GM12865 (cell line): Measurements from ENCODE around the gene LSM4.

ENCODE experiments used
- DNase-seq: peaks from one replicate; pipeline ENCODE4 v3.0.0; 2010; ENCODE audit warnings: low read depth
- H3K4me3 ChIP-seq: 2 replicates; pipeline ENCODE4 v1.5.1; 2011; ENCODE audit warnings: mild to moderate bottlenecking, low read depth, low read length, control low read depth
- TF ChIP-seq, protein P1 (sequence below): IDR thresholded peaks from 2 replicates; pipeline ENCODE4 v1.5.1; 2011; ENCODE audit warnings: low read length, control low read depth, low read depth, inconsistent platforms; ENCODE audit not compliant: insufficient read depth; ENCODE audit errors: missing control alignments

The LSM4 gene

DNA sequence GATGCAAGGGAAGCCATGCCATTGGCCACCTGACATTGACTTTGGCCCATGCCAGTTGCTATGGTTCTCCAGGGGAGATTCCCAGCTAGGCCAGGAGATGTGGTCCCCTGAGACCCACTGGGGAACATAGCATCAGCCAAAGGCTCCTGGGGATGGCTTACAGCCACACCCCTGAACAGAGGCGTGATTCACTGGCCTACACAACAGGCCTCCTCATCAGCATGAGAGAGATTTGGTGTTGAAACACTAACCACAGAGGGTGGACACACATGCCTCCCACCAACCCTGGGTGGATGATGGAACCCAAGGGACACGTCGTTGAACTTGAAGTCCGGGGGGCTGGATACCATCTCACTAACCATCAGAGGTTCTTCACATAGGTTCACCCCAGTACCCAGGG, 63.0 kb downstream of the LSM4 start:
- DNase-seq, result no peak
- H3K4me3 ChIP-seq, result no peak overlapping the region
- TF ChIP-seq, protein P1, sequence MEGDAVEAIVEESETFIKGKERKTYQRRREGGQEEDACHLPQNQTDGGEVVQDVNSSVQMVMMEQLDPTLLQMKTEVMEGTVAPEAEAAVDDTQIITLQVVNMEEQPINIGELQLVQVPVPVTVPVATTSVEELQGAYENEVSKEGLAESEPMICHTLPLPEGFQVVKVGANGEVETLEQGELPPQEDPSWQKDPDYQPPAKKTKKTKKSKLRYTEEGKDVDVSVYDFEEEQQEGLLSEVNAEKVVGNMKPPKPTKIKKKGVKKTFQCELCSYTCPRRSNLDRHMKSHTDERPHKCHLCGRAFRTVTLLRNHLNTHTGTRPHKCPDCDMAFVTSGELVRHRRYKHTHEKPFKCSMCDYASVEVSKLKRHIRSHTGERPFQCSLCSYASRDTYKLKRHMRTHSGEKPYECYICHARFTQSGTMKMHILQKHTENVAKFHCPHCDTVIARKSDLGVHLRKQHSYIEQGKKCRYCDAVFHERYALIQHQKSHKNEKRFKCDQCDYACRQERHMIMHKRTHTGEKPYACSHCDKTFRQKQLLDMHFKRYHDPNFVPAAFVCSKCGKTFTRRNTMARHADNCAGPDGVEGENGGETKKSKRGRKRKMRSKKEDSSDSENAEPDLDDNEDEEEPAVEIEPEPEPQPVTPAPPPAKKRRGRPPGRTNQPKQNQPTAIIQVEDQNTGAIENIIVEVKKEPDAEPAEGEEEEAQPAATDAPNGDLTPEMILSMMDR, result no peak

DNA sequence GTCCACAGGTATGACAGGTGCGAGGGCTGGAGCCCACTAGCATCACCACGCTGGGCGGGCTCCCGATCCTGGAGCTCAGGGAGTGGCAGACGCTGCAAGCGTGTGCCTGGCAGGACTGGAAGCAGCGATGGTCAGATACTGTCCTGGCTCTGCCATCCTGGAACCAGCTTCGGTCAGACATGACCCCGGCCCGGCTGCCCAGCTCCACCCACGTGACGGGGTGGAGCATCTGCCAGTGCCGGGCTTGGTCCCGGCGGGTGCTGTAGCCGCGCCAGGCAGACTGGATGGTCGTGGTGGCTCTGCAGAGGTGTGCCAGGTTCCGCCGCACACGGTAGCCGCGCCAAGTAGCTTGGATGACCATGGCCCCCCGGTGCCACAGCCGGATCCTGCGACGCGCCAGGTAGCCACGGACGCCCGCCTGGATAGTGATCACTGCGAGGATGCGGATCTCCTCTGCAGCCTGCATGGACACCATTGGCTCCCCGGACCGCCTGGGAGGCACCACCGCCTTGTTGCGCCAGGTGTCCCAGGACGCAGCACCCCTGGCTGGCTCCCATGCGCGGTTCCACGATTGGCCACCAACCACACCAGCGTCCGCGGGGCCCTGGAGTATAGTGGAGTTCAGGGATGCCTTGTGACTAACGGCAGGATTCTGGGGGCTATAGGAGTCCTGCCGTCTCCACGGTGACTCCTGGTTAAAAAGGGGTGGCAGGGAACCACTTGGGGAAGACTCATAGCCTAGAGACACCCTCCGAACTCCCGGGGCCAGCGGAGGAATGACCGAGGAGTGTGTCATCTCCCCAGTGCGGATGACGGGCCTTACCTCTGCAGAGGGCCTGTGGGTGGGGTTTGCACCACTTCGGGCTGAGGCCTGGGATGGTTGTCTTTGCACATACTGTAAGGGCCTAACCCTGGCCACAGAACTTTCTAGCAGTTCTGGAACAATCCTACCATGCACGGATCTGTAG, 65.1 kb downstream of the LSM4 start:
- no peak overlapping the region for H3K4me3 ChIP-seq
- DNase-seq, result no peak
- TF ChIP-seq, protein P1, result no peak
